WTC11 (cell line): ENCODE data around the gene EIF2S3. TPM values are rescaled to one million over a fixed set of nuclear protein-coding genes. Genes with fewer than 3 reads are reported as not detected.

Source experiments
- ATAC-seq: fragments of 200-7000 bp; cut with Tn5 transposase; 2 replicates; pipeline ENCODE4 v1.10.0; 2021; ENCODE audit warnings: mild to moderate bottlenecking, moderate library complexity
- CTCF ChIA-PET: fragments of 300-600 bp; sonication (Branson Sonifier 250); formaldehyde crosslinking; loops from one replicate; lab custom pipeline; 2021; ENCODE audit warnings: antibody characterized with exemption; lab: Charles Lee
- POLR2A ChIA-PET: fragments of 350-600 bp; sonication (Branson Sonifier 250); formaldehyde crosslinking; loops from one replicate; lab custom pipeline; 2021; ENCODE audit warnings: antibody characterized with exemption; lab: Charles Lee
- DNase-seq: peaks from one replicate; pipeline ENCODE4 v3.0.0; 2021; ENCODE audit warnings: low spot score
- H3K27ac Mint-ChIP-seq: 2 replicates; pipeline ENCODE4 v1.8.0; 2021; ENCODE audit warnings: mixed read lengths
- H3K27me3 Mint-ChIP-seq: 2 replicates; pipeline ENCODE4 v1.8.0; 2021; ENCODE audit warnings: low read depth, mild to moderate bottlenecking, moderate library complexity, mixed read lengths
- H3K36me3 Mint-ChIP-seq: 2 replicates; pipeline ENCODE4 v1.8.0; 2021; ENCODE audit warnings: mixed read lengths
- H3K4me1 Mint-ChIP-seq: 2 replicates; pipeline ENCODE4 v1.8.0; 2022; ENCODE audit warnings: mixed read lengths
- H3K4me3 Mint-ChIP-seq: 2 replicates; pipeline ENCODE4 v1.8.0; 2021; ENCODE audit warnings: mild to moderate bottlenecking, moderate library complexity, mixed read lengths
- H3K9me3 Mint-ChIP-seq: 2 replicates; pipeline ENCODE4 v1.8.0; 2021; ENCODE audit warnings: mixed read lengths
- CREM ChIP-seq: sonication (generic); formaldehyde crosslinking; IDR thresholded peaks from 2 replicates; pipeline ENCODE4 v1.8.1; 2022; ENCODE audit warnings: mild to moderate bottlenecking, missing genetic modification reagents, moderate library complexity
- ETV6 ChIP-seq: sonication (generic); formaldehyde crosslinking; IDR thresholded peaks from 2 replicates; pipeline ENCODE4 v1.8.1; 2022; ENCODE audit warnings: mild to moderate bottlenecking, missing genetic modification reagents
- GRHL2 ChIP-seq: fragments of 250-450 bp; sonication (Bioruptor Pico); IDR thresholded peaks from 2 replicates; pipeline ENCODE4 v1.8.0; 2022; ENCODE audit warnings: mild to moderate bottlenecking, moderate library complexity; ENCODE audit not compliant: insufficient replicate concordance, severe bottlenecking
- MLX ChIP-seq: sonication (generic); formaldehyde crosslinking; IDR thresholded peaks from 2 replicates; pipeline ENCODE4 v1.8.1; 2023; ENCODE audit warnings: mild to moderate bottlenecking, missing genetic modification reagents, moderate library complexity
- MYBL2 ChIP-seq: sonication (generic); formaldehyde crosslinking; IDR thresholded peaks from 2 replicates; pipeline ENCODE4 v1.8.1; 2023; ENCODE audit warnings: mild to moderate bottlenecking, moderate library complexity, missing genetic modification reagents
- NR3C1 ChIP-seq: sonication (generic); formaldehyde crosslinking; conservative IDR thresholded peaks from 2 replicates; pipeline ENCODE4 v1.8.1; 2023; ENCODE audit warnings: low read depth, mild to moderate bottlenecking, missing genetic modification reagents
- OVOL2 ChIP-seq: fragments of 250-450 bp; sonication (Bioruptor Pico); IDR thresholded peaks from 2 replicates; pipeline ENCODE4 v1.9.0; 2021; ENCODE audit warnings: mild to moderate bottlenecking, borderline replicate concordance
- SP1 ChIP-seq: sonication (generic); formaldehyde crosslinking; conservative IDR thresholded peaks from 2 replicates; pipeline ENCODE4 v1.8.1; 2022; ENCODE audit warnings: missing genetic modification reagents
- ZBTB43 ChIP-seq: sonication (generic); formaldehyde crosslinking; IDR thresholded peaks from 2 replicates; pipeline ENCODE4 v1.8.1; 2023; ENCODE audit warnings: mild to moderate bottlenecking, missing genetic modification reagents
- ZNF281 ChIP-seq: sonication (generic); formaldehyde crosslinking; IDR thresholded peaks from 2 replicates; pipeline ENCODE4 v1.8.0; 2023; ENCODE audit warnings: mild to moderate bottlenecking, missing genetic modification reagents
- ZNF423 ChIP-seq: fragments of 250-450 bp; sonication (Bioruptor Pico); IDR thresholded peaks from 2 replicates; pipeline ENCODE4 v2.1.2; 2022; ENCODE audit warnings: mild to moderate bottlenecking, moderate library complexity
- ZNF671 ChIP-seq: fragments of 250-450 bp; sonication (Bioruptor Pico); IDR thresholded peaks from 2 replicates; pipeline ENCODE4 v1.8.0; 2021; ENCODE audit warnings: mild to moderate bottlenecking
- total RNA-seq: library from RNA; stranded (reverse); gene quantifications from 3 replicates; pipeline ENCODE4 v1.2.3, GENCODE V29; 2021
- TF ChIP-seq, protein P1 (sequence below): fragments of 250-450 bp; sonication (Bioruptor Pico); IDR thresholded peaks from 2 replicates; pipeline ENCODE4 v1.9.0; 2021; ENCODE audit warnings: moderate library complexity, mild to moderate bottlenecking, inconsistent platforms, borderline replicate concordance
- TF ChIP-seq, protein P2 (sequence below): fragments of 250-450 bp; sonication (Bioruptor Pico); conservative IDR thresholded peaks from 2 replicates; pipeline ENCODE4 v1.9.0; 2021; ENCODE audit warnings: mild to moderate bottlenecking

EIF2S3 gene
- total RNA-seq, 1 experiment from 2014 or later = 299 TPM

- H3K27me3 Mint-ChIP-seq = peaks cover 19% of the 10 kb centered on the region
- no peak for DNase-seq
- POLR2A ChIA-PET = interaction anchor here (0.7 kb wide), 1 partner anchor 30 kb away, joined by 3 read pairs; no protein-coding TSS in a partner anchor
- peak overlapping the region; percentile 84 for H3K4me3 Mint-ChIP-seq
- H3K4me1 Mint-ChIP-seq = peaks cover 2% of the 10 kb centered on the region; the same call in 1 of the 2 replicates
- TF ChIP-seq CREM (CRISPR knock-in tag) (no peak), MLX (CRISPR knock-in tag) (no peak), ZNF423 (no peak)
- CTCF ChIA-PET = interaction anchor here (1.0 kb wide), 1 partner anchor 30 kb away, joined by 3 read pairs; no protein-coding TSS in a partner anchor
- H3K36me3 Mint-ChIP-seq = peaks cover 9% of the 10 kb centered on the region; the same call in 1 of the 2 replicates
- H3K27ac Mint-ChIP-seq = no peak overlapping the region
- no peaks in the 10 kb centered on the region for H3K9me3 Mint-ChIP-seq
- no peak for ATAC-seq
Observed at GRCh38 chrX:24023972-24024669, 30.6 kb upstream of the EIF2S3 start.

DNA sequence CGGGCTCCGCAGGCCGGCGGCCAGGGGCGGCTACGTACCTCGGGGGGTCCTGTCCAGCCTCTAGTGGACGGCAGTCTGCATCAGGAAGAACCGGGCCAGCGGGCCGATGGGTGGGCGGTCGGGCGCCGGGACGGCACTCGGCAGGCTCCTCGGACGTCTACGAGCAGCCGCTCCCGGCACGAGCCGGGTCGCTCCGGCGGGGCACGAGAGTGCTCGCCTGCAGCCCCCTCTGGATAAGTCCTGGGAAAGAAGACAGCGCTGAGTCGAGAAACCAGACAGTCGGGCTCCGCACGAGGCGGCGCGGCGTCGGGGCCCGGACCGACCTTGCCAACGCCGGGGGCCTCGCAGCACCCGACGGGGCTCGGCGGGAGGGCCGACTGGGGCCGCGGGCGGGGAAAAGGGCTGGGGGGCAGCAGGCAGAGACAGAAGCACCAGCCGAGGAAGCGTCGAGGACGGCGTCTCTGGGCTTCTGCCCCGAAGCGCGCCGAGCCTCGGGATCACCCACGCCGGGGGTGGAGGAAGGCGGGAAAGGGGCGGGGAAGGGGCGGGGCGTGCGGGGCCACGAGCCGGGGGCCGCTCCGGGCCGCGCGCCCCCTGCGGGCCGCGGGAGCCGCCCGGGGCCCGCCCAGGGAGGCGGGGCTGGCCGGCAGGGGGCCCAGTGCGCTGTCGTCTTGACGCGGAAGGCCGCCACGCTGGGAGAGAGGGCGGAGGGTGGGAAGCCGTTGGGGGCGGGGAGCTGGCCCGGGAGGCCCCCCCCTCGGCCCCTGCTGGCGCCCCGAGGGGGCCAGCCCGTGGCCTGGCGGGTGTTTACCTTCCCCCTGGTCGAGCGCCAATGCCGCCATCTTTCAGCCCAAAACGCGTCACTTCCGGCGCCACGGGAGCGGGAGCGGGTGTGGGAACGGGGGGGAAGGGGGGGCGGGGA lies 29.7 kb upstream of the EIF2S3 start:
- CTCF ChIA-PET = interaction anchor here (0.6 to 1.7 kb wide), 6 partner anchors 29 to 508 kb away, joined by 3 to 13 read pairs (median 4); partner anchors contain the start of genes APOO, CXorf58 and EIF2S3

GRCh38 chrX:24025741-24026403 lies 28.9 kb upstream of the EIF2S3 start:
- peak overlapping the region; percentile 85 for H3K27ac Mint-ChIP-seq
- no peaks in the 10 kb centered on the region for H3K9me3 Mint-ChIP-seq
- DNase-seq (peak; percentile 45), ATAC-seq (peak; percentile 50)
- ChIA-PET POLR2A (interaction anchor here (2.2 kb wide), 1 partner anchor 29 kb away, joined by 18 read pairs; the partner anchor contains the start of gene EIF2S3), CTCF (interaction anchor here (0.6 to 1.7 kb wide), 5 partner anchors 29 to 507 kb away, joined by 3 to 13 read pairs (median 4); partner anchors contain the start of genes APOO, CXorf58 and EIF2S3)
- H3K27me3 Mint-ChIP-seq = peaks cover 36% of the 10 kb centered on the region
- TF ChIP-seq ZBTB43 (no peak), ZNF281 (CRISPR knock-in tag) (0 out of 2 replicates have a peak, but pooled peaks have one; percentile 42)
- H3K36me3 Mint-ChIP-seq = peaks cover 9% of the 10 kb centered on the region; the same call in 1 of the 2 replicates
- H3K4me1 Mint-ChIP-seq = peaks cover 2% of the 10 kb centered on the region; the same call in 1 of the 2 replicates
- H3K4me3 Mint-ChIP-seq = peak overlapping the region; percentile 76

More for the DNA sequence above, 29.7 kb upstream of the EIF2S3 start:
- no peaks in the 10 kb centered on the region for H3K9me3 Mint-ChIP-seq
- peak overlapping the region; percentile 84 for H3K4me3 Mint-ChIP-seq
- H3K27ac Mint-ChIP-seq = no peak overlapping the region
- H3K4me1 Mint-ChIP-seq = peaks cover 2% of the 10 kb centered on the region; the same call in 1 of the 2 replicates
- no peak for TF ChIP-seq ZNF671 (CRISPR knock-in tag)
- peak; percentile 60 for TF ChIP-seq ZNF423
- TF ChIP-seq SP1 (CRISPR knock-in tag) = peak; percentile 51; the same call in 1 of the 2 replicates
- TF ChIP-seq, all 79 proteins: peak for 2
- Mint-ChIP-seq H3K36me3 (peaks cover 9% of the 10 kb centered on the region; the same call in 1 of the 2 replicates), H3K27me3 (peaks cover 28% of the 10 kb centered on the region)
- peak; percentile 72 for ATAC-seq
- POLR2A ChIA-PET = interaction anchor here (0.7 to 2.2 kb wide), 2 partner anchors 29 to 30 kb away, joined by 3 to 18 read pairs; partner anchors contain the start of gene EIF2S3
- peak; percentile 63 for DNase-seq

- ATAC-seq = no peak
- peaks cover 2% of the 10 kb centered on the region; the same call in 1 of the 2 replicates for H3K4me1 Mint-ChIP-seq
- ChIA-PET POLR2A (interaction anchor here (2.2 kb wide), 1 partner anchor 28 kb away, joined by 18 read pairs; the partner anchor contains the start of gene EIF2S3), CTCF (interaction anchor here (1.1 to 1.7 kb wide), 4 partner anchors 28 to 124 kb away, joined by 3 to 13 read pairs (median 5); partner anchors contain the start of genes APOO, CXorf58 and EIF2S3)
- no peaks in the 10 kb centered on the region for H3K9me3 Mint-ChIP-seq
- peak overlapping the region; percentile 76 for H3K4me3 Mint-ChIP-seq
- no peak for DNase-seq
- no peak overlapping the region; the same call in 1 of the 2 replicates for H3K27ac Mint-ChIP-seq
- peaks cover 8% of the 10 kb centered on the region; the same call in 1 of the 2 replicates for H3K36me3 Mint-ChIP-seq
- H3K27me3 Mint-ChIP-seq = peaks cover 41% of the 10 kb centered on the region
- no peak for TF ChIP-seq NR3C1
- no peak for TF ChIP-seq ETV6 (CRISPR knock-in tag)
- TF ChIP-seq OVOL2 (CRISPR knock-in tag) = no peak
- no peak for TF ChIP-seq CREM (CRISPR knock-in tag)
- TF ChIP-seq, protein P1, sequence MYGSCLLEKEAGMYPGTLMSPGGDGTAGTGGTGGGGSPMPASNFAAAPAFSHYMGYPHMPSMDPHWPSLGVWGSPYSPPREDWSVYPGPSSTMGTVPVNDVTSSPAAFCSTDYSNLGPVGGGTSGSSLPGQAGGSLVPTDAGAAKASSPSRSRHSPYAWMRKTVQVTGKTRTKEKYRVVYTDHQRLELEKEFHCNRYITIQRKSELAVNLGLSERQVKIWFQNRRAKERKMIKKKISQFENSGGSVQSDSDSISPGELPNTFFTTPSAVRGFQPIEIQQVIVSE (CRISPR knock-in tag) = no peak
- TF ChIP-seq, protein P2, sequence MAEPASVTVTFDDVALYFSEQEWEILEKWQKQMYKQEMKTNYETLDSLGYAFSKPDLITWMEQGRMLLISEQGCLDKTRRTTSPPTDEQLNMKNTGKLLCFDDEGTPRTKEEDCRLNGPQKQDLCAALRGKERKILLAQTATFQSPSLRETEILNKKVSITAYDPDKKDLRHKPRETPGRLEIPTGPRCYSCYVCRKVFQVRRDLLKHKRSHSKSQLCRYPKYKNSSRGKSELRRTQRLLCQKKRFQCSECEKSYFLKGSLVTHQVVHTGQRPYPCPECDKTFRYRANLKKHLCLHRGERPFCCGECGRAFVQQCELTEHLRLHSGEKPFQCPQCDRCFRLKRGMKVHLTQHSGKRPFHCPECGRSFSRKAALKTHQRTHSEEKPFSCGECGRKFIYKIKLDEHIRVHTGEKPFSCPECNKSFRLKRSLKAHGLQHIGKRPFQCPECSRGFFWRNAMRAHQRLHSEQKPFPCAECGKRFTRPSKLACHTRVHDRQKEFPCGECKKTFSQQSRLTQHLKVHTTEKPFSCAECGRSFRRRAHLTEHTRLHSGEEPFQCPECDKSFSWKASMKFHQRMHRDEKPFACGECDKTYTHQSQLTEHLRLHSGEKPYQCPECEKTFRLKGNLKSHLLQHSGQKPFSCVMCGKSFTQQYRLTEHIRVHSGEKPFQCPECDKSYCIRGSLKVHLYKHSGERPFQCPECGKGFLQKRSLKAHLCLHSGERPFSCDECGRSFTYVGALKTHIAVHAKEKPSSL (CRISPR knock-in tag) = no peak
- no peak for TF ChIP-seq MYBL2 (CRISPR knock-in tag)
- TF ChIP-seq GRHL2 (CRISPR knock-in tag) = no peak
Observed at GRCh38 chrX:24026432-24026831, 28.3 kb upstream of the EIF2S3 start.
